OCI-M1 (cell line): ENCODE results near the gene FOXRED2.
"Not testable (repeated sequence)": the region's sequence is repeated elsewhere in the genome, so short reads cannot be mapped to it uniquely, and the experiment has no call there.

ENCODE experiments used
- DNase-seq: peaks from one replicate; lab custom pipeline; 2025; lab: John Stamatoyannopoulos, UW

The FOXRED2 gene

GRCh38 chr22:36506637-36507517, at the start of gene FOXRED2:
TSS of gene FOXRED2 (minus strand) at chr22:36507040. CDS start at chr22:36506422, 618 bp downstream.
- DNase-seq = peak; percentile 93

- no peak for DNase-seq
These were observed 47.3 kb upstream of the FOXRED2 start for GRCh38 chr22:36554098-36554497.

GRCh38 chr22:36552289-36552688, 45.4 kb upstream of the FOXRED2 start:
- DNase-seq = peak; percentile 17

- no peak for DNase-seq
These were observed 44.1 kb upstream of the FOXRED2 start for GRCh38 chr22:36550701-36551495.

DNA sequence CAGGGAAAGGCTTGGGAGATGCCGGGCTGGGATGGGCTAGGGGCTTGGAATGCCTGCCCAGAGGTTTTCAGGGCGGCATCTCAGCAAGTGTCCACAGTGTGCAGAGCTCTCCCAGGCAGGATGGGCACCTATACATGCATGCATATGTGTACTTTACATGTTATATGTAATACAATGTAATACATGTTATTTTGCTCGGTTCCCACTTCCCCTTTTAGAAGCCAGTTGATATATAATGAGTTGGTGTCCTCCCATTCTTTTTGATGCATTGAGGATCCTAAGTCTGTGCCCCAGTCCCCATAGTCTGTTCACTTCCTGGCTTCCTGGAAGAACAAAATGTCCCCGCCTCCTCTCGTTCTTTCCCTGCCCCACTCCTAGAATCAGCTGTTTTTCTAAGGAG, 42.2 kb upstream of the FOXRED2 start:
- no peak for DNase-seq

DNA sequence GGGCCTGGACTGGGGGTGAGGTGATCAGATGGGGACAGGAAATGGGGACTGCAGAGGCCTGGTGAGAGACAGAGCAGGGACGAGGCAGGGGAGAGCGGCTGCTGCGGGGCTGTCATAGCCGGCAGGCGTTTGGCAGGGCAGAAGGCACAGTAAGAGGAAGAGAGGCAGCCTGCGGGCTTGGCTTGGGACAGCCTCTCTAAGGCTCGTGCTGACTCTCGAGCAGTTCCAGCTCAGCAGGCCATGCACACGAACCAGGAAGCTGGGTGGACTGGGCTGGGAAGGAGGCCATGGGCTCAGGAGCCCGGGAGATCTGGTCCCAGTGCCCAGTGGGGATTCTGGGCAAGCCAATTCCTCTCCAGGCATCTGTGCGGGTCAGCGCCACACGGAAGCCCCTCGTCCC, 41.8 kb upstream of the FOXRED2 start:
- DNase-seq = no peak

GRCh38 chr22:36546932-36547331, 40.1 kb upstream of the FOXRED2 start:
- no peak for DNase-seq

GRCh38 chr22:36546092-36546804, 39.4 kb upstream of the FOXRED2 start:
- DNase-seq = peak; percentile 91

GRCh38 chr22:36544107-36544620, 37.3 kb upstream of the FOXRED2 start:
- DNase-seq = no peak

GRCh38 chr22:36541831-36542411, 35.1 kb upstream of the FOXRED2 start:
- DNase-seq = peak; percentile 23

GRCh38 chr22:36540867-36541642, 34.2 kb upstream of the FOXRED2 start:
- no peak for DNase-seq

DNA sequence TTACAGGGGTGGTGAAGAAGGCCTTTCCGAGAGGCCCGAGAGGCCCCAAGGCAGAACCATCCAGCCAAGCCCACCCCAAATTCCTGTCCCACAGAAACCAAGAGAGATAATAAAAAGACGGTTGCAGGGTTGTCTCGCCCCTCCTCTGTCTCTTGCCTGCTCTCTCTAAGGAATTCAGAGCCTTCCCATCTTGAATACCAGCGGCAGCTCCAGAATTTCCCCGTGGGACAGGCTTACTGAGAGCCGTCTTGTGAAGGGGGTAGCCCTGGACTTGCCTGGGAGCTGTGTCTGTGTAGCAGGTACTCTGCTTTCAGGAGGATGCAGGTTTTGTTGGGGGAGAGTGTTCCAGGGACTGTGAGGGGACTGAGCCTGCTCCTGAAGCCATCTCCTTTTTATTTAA, 31.7 kb upstream of the FOXRED2 start:
- no peak for DNase-seq

DNA sequence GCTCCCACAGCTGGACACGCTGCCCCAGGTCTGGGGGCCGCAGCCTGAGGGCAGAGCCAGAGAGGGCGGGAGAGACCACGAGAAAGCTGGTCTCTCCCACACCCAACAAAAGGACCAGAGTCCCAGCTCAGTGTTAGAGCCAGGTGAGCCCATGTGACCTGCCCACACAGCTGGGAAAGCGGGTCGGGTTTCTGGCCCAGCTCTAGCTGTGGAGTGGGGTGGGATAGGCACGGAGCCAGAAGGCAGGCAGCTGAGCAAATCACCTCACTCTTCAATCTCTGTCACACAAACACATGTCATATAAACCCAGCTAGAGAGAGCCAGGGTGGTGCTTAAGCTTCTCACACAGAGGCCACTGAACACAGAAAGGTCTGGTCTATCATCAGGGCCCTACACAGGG, 29.9 kb upstream of the FOXRED2 start:
- no peak for DNase-seq

DNA sequence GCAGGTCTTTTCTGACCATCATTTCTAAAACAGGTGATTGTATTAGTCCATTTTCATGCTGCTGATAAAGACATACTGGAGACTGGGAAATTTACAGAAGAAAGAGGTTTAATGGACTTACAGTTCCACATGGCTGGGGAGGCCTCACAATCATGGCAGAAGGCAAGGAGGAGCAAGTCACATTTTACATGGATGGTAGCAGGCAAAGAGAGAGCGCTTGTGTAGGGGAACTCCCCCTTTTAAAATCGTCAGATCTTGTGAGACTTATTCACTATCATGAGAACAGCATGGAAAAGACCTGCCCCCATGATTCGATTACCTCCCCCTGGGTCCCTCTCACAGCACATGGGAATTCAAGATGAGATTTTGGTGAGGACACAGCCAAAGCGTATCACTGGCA, 26.5 kb upstream of the FOXRED2 start:
- DNase-seq = not testable (repeated sequence)

DNA sequence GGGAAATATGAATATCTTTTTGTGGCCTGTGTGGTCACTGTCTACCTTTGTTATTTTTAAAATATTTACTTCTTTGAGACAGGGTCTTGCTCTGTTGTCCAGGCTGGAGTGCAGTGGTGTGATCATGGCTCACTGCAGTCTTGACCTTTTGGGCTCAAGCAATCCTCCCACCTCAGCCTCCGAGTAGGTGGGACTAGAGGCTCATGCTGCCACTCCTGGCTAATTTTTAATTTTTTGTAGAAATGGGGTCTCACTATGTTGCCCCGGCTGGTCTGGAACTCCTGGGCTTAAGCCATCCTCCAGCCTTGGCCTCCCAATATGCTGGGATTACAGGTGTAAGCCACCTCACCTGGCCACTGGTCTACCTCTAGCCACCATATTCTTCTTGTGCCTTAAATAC, 25.6 kb upstream of the FOXRED2 start:
- no peak for DNase-seq

DNA sequence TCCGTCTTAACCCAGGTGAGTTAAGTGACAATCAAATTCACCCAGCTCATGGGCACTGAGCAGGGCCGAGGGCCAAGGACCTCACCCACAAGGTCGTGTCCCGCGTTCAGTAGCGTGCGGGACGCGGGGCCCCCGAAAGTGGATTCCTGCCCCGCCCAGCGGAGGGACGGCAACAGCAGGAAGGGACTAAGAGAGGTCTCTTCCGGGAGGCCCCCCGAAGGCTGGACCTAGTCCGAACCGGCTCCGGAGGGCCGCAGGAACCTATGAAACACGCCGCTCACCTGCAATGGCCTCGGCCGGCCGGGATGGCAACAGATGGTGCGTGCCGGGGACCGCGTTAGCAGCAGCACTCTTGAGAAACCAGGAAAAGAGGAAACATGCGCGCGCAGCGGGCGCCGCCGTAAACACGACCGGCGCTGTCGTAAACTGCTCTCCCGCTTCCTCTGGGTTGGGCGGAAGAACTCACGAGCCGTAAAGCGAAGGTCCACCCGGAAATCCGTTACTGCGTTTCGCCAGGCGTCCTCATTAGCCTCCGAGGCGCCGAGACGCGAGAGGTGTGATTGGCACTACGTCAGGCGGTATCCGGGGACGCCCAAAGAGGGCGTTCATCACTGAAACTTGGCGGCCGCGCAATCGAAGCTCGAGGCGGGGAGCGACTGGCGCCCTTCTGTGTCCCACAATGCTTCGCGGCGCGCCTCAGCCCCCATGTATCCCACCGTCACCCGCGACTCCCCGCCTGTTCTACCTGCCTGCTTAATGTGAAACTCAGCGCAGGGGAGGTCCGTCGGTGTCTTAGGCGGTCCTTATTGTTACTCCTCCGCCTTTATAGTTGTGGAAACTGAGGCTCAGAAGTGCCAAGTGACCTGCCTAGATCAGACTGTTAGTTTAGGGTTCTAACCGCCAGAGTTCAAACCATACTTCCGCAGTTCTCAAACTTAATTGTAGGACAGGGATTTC, 22.2 kb upstream of the FOXRED2 start, which contains the start of gene EIF3D:
Gene EIF3D (minus strand): TSS at position 372 of the 957 bp plus-strand sequence. CDS start 3,045 bp downstream, outside the sequence.
- peak; percentile 99 for DNase-seq

DNA sequence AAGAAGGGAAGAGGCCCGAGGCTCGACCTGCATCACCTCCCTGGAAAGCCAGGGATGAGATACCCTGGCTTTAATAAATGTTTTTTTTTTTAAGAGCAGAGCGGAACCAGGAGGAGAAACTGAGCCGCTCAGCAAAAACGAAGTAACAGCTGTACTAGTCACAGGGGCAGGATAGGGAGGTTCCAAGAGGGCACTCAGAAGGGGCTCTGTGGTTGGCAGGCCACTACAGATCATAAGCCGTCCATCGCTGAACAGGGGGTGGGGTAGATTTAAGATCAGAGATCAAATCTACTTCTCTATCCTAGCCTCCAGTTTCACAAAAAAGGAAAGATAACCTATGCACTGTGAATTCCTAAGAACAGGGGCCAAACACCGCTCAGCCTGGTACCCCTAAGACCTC, 21.5 kb upstream of the FOXRED2 start:
- DNase-seq = peak; percentile 56

DNA sequence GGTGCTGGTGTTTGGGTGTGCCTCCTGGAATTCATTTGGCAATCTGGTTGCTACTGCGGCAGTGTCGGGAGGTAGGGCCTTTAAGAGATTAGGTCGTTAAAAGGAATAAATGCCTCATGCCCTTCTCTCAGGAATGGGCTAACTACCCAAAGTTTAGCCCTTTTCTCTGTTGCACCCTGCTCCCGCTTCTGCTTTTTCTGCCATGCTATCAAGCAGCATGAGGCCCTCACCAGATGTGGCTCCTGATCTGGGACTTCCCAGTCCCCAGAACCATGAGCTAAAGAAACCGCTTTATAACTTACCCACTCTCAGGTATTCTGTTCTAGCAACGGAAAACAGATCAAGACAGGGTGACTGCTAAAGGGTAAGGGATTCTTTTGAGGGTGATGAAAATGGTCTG, 15.8 kb upstream of the FOXRED2 start:
- DNase-seq = no peak

GRCh38 chr22:36520423-36520822, 13.6 kb upstream of the FOXRED2 start:
- no peak for DNase-seq

DNA sequence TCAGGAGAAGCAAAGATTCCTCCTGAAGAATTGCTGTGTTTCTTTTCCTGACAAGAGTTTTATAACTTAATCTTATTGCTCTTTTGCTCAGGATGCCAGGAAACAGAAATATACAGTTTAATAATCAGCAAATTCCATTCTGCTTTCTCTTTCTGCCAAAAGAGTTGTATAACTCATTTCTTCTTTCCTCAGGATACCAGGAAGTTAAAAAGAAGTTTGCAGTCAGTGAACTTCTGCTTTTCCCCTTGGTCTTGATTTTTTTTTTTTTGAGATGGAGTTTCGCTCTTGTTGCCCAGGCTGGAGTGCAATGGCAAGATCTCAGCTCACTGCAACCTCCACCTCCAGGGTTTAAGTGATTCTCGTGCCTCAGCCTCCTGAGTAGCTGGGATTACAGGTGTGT, 13.1 kb upstream of the FOXRED2 start:
- not testable (repeated sequence) for DNase-seq
